Mesenchymal stem cell (in vitro differentiated cells and primary cell): ENCODE results near the gene SLC5A7.

Experiments
- DNase-seq: peaks from one replicate; pipeline ENCODE4 v3.0.0-alpha.2; 2013
- H2AFZ ChIP-seq: one replicate; pipeline ENCODE4 v1.6.1; 2013; ENCODE audit warnings: low read depth, mild to moderate bottlenecking, control low read depth, inconsistent platforms, low read length, moderate library complexity
- H2AK5ac ChIP-seq: 2 replicates; pipeline ENCODE4 v1.6.1; 2013; ENCODE audit warnings: low read length, moderate library complexity, mild to moderate bottlenecking, inconsistent platforms; ENCODE audit not compliant: severe bottlenecking
- H2BK120ac ChIP-seq: one replicate; pipeline ENCODE4 v1.6.1; 2013; ENCODE audit warnings: low read depth, mild to moderate bottlenecking, inconsistent platforms, low read length, moderate library complexity
- H2BK12ac ChIP-seq, 2 experiments: one replicate each; pipeline ENCODE4 v1.6.1; 2013; ENCODE audit warnings: inconsistent platforms in 2 of 2, low read length in 2 of 2, mild to moderate bottlenecking in 2 of 2, moderate library complexity in 2 of 2, control low read depth in 1 of 2
- H2BK15ac ChIP-seq: one replicate; pipeline ENCODE4 v1.6.1; 2013; ENCODE audit warnings: mild to moderate bottlenecking, low read depth, inconsistent platforms; ENCODE audit not compliant: poor library complexity, severe bottlenecking
- H2BK5ac ChIP-seq: 2 replicates; pipeline ENCODE4 v1.6.1; 2013; ENCODE audit warnings: low read depth, mild to moderate bottlenecking, low read length, control low read depth, inconsistent platforms; ENCODE audit not compliant: poor library complexity, severe bottlenecking
- H3K14ac ChIP-seq, 2 experiments: one replicate each; pipeline ENCODE4 v1.6.1; 2013; ENCODE audit warnings: inconsistent platforms in 2 of 2, low read length in 2 of 2, control low read depth in 1 of 2, mild to moderate bottlenecking in 1 of 2, moderate library complexity in 1 of 2
- H3K18ac ChIP-seq, 2 experiments: one replicate each; pipeline ENCODE4 v1.6.1; 2013; ENCODE audit warnings: inconsistent platforms in 2 of 2, low read length in 2 of 2, control low read depth in 1 of 2, low read depth in 1 of 2, mild to moderate bottlenecking in 1 of 2
- H3K23ac ChIP-seq, 2 experiments: one replicate each; pipeline ENCODE4 v1.6.1; 2013; ENCODE audit warnings: inconsistent platforms in 2 of 2, low read length in 2 of 2, mild to moderate bottlenecking in 2 of 2, moderate library complexity in 2 of 2, control low read depth in 1 of 2
- H3K27ac ChIP-seq: 2 replicates; pipeline ENCODE4 v1.5.1; 2013; ENCODE audit warnings: mild to moderate bottlenecking, moderate library complexity, low read length, control low read depth, inconsistent platforms; ENCODE audit not compliant: poor library complexity, severe bottlenecking
- H3K27me3 ChIP-seq, 2 experiments: 2 replicates each; pipeline versions ENCODE4 v1.6.1 to v1.7.0; 2013; ENCODE audit warnings: low read length in 2 of 2, mild to moderate bottlenecking in 2 of 2, moderate library complexity in 2 of 2, control low read depth in 1 of 2, inconsistent platforms in 1 of 2; ENCODE audit not compliant: control insufficient read depth in 1 of 2, insufficient read depth in 1 of 2
- H3K36me3 ChIP-seq, 2 experiments: 2 replicates each; pipeline versions ENCODE4 v1.6.1 to v1.7.0; 2013; ENCODE audit warnings: low read length in 2 of 2, control low read depth in 1 of 2, inconsistent platforms in 1 of 2, low read depth in 1 of 2, mild to moderate bottlenecking in 1 of 2; ENCODE audit not compliant: insufficient read depth in 2 of 2, control insufficient read depth in 1 of 2
- H3K4ac ChIP-seq, 2 experiments: one replicate each; pipeline ENCODE4 v1.6.1; 2013; ENCODE audit warnings: inconsistent platforms in 2 of 2, low read length in 2 of 2, mild to moderate bottlenecking in 2 of 2, moderate library complexity in 2 of 2, control low read depth in 1 of 2, low read depth in 1 of 2
- H3K4me1 ChIP-seq: 2 replicates; pipeline ENCODE4 v1.6.1; 2013; ENCODE audit warnings: low read depth, low read length, control low read depth; ENCODE audit not compliant: control insufficient read depth, insufficient read depth
- H3K4me2 ChIP-seq: 2 replicates; pipeline ENCODE4 v1.6.1; 2013; ENCODE audit warnings: low read length, mild to moderate bottlenecking, inconsistent platforms; ENCODE audit not compliant: poor library complexity, severe bottlenecking
- H3K4me3 ChIP-seq, 2 experiments: 2 replicates each; pipeline versions ENCODE4 v1.5.1 to v1.7.0; 2013; ENCODE audit warnings: low read length in 2 of 2, mild to moderate bottlenecking in 2 of 2, control low read depth in 1 of 2, low read depth in 1 of 2; ENCODE audit not compliant: insufficient read depth in 1 of 2
- H3K79me1 ChIP-seq: replicated peaks from 2 replicates; pipeline ENCODE4 v1.6.1; 2013; ENCODE audit warnings: mild to moderate bottlenecking, control low read depth, low read length, inconsistent platforms; ENCODE audit not compliant: poor library complexity, severe bottlenecking
- H3K9ac ChIP-seq: 2 replicates; pipeline ENCODE4 v1.7.0; 2013; ENCODE audit warnings: mild to moderate bottlenecking, low read length, moderate library complexity
- H3K9me3 ChIP-seq: 2 replicates; pipeline ENCODE4 v1.7.0; 2013; ENCODE audit warnings: mild to moderate bottlenecking, low read length; ENCODE audit not compliant: control insufficient read depth
- H4K8ac ChIP-seq: one replicate; pipeline ENCODE4 v1.6.1; 2013; ENCODE audit warnings: inconsistent platforms, mild to moderate bottlenecking, low read length, moderate library complexity
- H4K91ac ChIP-seq: one replicate; pipeline ENCODE4 v1.6.1; 2013; ENCODE audit warnings: mild to moderate bottlenecking, low read length, inconsistent platforms
- WGBS: methylation state at CpG from one replicate; pipeline ENCODE4 v1.1.7; 2013; ENCODE audit warnings: mixed read lengths; 5-methylcytosine and 5-hydroxymethylcytosine counted together

SLC5A7 gene

DNA sequence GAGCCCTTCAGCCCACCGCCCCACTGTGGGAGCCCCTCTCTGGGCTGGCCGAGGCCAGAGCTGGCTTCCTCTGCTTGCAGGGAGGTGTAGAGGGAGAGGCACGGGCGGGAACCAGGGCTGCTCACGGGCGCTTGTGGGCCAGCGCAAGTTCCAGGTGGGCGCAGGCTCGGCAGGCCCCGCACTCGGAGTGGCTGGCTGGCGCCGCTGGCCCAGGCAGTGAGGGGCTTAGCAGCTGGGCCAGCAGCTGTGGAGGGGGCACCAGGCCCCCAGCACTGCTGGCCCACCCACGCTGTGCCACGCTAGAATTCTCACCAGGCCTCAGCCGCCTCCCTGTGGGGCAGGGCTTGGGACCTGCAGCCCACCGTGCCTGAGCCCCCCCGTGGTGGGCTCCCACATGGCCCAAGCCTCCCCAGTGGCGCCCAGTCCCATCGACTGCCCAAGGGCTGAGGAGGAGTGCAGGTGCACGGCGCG lies 45.2 kb downstream of the SLC5A7 start:
- no peaks in the 10 kb centered on the region for H3K79me1 ChIP-seq
- DNase-seq = no peak
- H3K4ac ChIP-seq = no peak overlapping the region
- no peaks in the 10 kb centered on the region for H3K36me3 ChIP-seq
- H2BK12ac ChIP-seq = no peak overlapping the region
- H2AFZ ChIP-seq = no peak overlapping the region
- H2AK5ac ChIP-seq = no peak overlapping the region
- no peak overlapping the region for H3K9ac ChIP-seq
- 94% methylated on average over 23 of the region's 23 CpGs for WGBS
- H3K4me1 ChIP-seq = no peaks in the 10 kb centered on the region
- no peak overlapping the region for H2BK5ac ChIP-seq
- H2BK15ac ChIP-seq = no peak overlapping the region
- H3K27me3 ChIP-seq = peaks cover 0 to 3% of the 10 kb centered on the region in 2 experiments
- no peak overlapping the region for H3K4me2 ChIP-seq
- no peak overlapping the region for H3K14ac ChIP-seq
- no peak overlapping the region for H4K91ac ChIP-seq
- H2BK120ac ChIP-seq = no peak overlapping the region
- H3K4me3 ChIP-seq = no peak overlapping the region
- H3K27ac ChIP-seq = no peak overlapping the region
- H3K23ac ChIP-seq = no peak overlapping the region
- no peak overlapping the region for H4K8ac ChIP-seq
- H3K18ac ChIP-seq = no peak overlapping the region
- H3K9me3 ChIP-seq = no peaks in the 10 kb centered on the region

DNA sequence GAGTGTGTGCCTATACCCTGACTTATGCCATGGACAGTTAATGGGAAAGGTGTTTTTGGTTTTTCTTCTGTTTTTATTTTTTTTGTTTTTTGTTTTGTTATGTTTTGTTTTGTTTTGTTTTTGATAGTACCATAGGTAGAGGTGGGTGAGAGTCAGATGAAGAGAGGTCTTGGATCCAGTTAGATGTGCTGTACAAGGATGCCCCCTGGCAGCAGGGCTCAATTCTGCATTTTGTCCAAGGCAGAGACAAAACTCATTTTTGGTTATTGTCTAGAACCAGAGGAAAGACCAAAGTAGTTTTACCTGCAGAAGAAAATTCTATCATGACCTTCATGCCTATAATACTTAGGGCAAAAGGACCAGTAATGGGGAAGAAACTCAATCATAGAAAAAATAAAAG lies 48.5 kb downstream of the SLC5A7 start:
- Histone ChIP-seq H3K27ac (no peak overlapping the region), H3K36me3 (no peaks in the 10 kb centered on the region), H3K4me3 (no peak overlapping the region), H2AK5ac (no peak overlapping the region), H3K9me3 (peaks cover 2% of the 10 kb centered on the region), H3K4ac (no peak overlapping the region), H2AFZ (no peak overlapping the region), H3K27me3 (no peaks in the 10 kb centered on the region), H2BK12ac (no peak overlapping the region), H2BK120ac (no peak overlapping the region), H3K4me1 (no peaks in the 10 kb centered on the region), H4K8ac (no peak overlapping the region), H2BK15ac (no peak overlapping the region), H3K23ac (no peak overlapping the region), H2BK5ac (no peak overlapping the region), H3K14ac (no peak overlapping the region), H3K4me2 (no peak overlapping the region), H3K79me1 (no peaks in the 10 kb centered on the region), H4K91ac (no peak overlapping the region), H3K9ac (no peak overlapping the region), H3K18ac (no peak overlapping the region)
- DNase-seq = no peak

DNA sequence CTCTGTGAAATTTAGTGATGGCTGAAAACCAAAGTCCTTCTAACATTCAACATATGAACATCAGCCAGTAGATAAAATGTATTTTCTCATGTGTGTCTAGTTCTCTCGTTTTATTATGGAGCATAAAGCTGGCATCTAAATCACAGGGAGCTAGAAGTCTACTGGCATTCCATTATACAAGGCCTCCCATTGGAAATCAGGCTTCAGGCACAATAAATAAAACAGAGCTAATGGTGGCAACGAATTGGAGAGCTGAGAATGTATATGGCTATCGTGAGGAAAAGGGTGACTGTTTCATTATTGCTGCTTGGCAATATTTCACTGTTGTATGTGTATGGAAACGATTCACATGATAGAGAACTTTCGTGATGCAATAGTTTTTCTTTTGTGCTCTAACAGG lies 62.4 kb downstream of the SLC5A7 start:
- no peak overlapping the region for H2AFZ ChIP-seq
- H3K9ac ChIP-seq = no peak overlapping the region
- no peak overlapping the region for H3K4me3 ChIP-seq
- H2AK5ac ChIP-seq = no peak overlapping the region
- no peaks in the 10 kb centered on the region for H3K4me1 ChIP-seq
- no peaks in the 10 kb centered on the region for H3K27me3 ChIP-seq
- H3K9me3 ChIP-seq = peaks cover 15% of the 10 kb centered on the region
- no peak overlapping the region for H3K4me2 ChIP-seq
- no peak overlapping the region for H2BK12ac ChIP-seq
- H2BK5ac ChIP-seq = no peak overlapping the region
- H4K91ac ChIP-seq = no peak overlapping the region
- no peak overlapping the region for H3K18ac ChIP-seq
- no peak overlapping the region for H3K27ac ChIP-seq
- H3K36me3 ChIP-seq = no peaks in the 10 kb centered on the region
- 53% methylated on average over 4 of the region's 5 CpGs for WGBS
- H2BK120ac ChIP-seq = no peak overlapping the region
- H3K79me1 ChIP-seq = no peaks in the 10 kb centered on the region
- no peak overlapping the region for H3K23ac ChIP-seq
- H3K14ac ChIP-seq = no peak overlapping the region
- H2BK15ac ChIP-seq = no peak overlapping the region
- no peak overlapping the region for H4K8ac ChIP-seq
- no peak for DNase-seq
- H3K4ac ChIP-seq = no peak overlapping the region

DNA sequence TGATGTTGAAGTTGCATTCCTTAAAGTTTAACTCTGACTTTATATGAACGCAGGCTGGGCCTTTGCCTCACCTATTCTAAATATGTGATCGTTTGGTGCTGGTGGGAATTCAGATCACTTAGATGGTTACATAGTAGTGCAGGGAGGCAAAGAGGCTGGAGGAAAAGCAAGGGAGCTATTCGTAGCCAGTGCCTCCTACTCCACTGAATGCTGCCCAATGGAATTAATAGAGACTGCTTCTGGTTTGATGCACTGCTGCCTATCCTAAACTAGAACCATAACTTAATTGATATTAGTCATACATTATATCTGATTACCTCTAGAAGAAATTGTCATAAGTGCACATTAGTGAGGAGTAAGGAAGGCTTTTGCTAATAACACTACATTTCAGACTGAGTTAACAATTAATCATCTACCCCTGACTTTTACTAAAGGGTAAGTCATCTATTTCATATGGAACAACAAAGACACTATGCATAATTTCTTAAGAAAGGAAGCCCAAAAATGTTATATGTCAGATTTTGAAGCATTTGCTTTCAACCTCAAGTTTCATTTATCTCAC lies 72.3 kb downstream of the SLC5A7 start:
- no peaks in the 10 kb centered on the region for H3K79me1 ChIP-seq
- no peak overlapping the region for H2AK5ac ChIP-seq
- no peak overlapping the region for H2AFZ ChIP-seq
- no peak overlapping the region for H3K4me3 ChIP-seq
- WGBS = 82% methylated on average over 2 of the region's 3 CpGs
- no peak overlapping the region for H2BK12ac ChIP-seq
- no peaks in the 10 kb centered on the region for H3K4me1 ChIP-seq
- no peak overlapping the region for H2BK120ac ChIP-seq
- no peak overlapping the region for H3K14ac ChIP-seq
- H3K27ac ChIP-seq = no peak overlapping the region
- no peak overlapping the region for H3K23ac ChIP-seq
- no peaks in the 10 kb centered on the region for H3K36me3 ChIP-seq
- no peak overlapping the region for H2BK5ac ChIP-seq
- H4K91ac ChIP-seq = no peak overlapping the region
- no peak for DNase-seq
- no peak overlapping the region for H2BK15ac ChIP-seq
- H3K18ac ChIP-seq = no peak overlapping the region
- no peak overlapping the region for H3K9ac ChIP-seq
- no peak overlapping the region for H3K4ac ChIP-seq
- no peaks in the 10 kb centered on the region for H3K9me3 ChIP-seq
- peaks cover 6 to 10% of the 10 kb centered on the region in 2 experiments for H3K27me3 ChIP-seq
- H3K4me2 ChIP-seq = no peak overlapping the region
- H4K8ac ChIP-seq = no peak overlapping the region
